T-helper 9 cell (primary cell): ENCODE data around the gene IL4I1.

ENCODE experiments used
- DNase-seq: peaks from one replicate; pipeline ENCODE4 v3.0.0-alpha.2; 2020

Gene IL4I1

GRCh38 chr19:49861541-49862378 is 34.9 kb downstream of the IL4I1 start:
- no peak for DNase-seq

GRCh38 chr19:49861107-49861506 is 35.6 kb downstream of the IL4I1 start:
- no peak for DNase-seq

GRCh38 chr19:49860336-49861102 is 36.2 kb downstream of the IL4I1 start:
- no peak for DNase-seq

- DNase-seq, result no peak
Measured at GRCh38 chr19:49859682-49860335, 36.9 kb downstream of the IL4I1 start.

GRCh38 chr19:49858088-49858985 is 38.4 kb downstream of the IL4I1 start:
- DNase-seq, result no peak

GRCh38 chr19:49857838-49858087 is 38.9 kb downstream of the IL4I1 start:
- DNase-seq, result no peak

GRCh38 chr19:49857061-49857837 is 39.4 kb downstream of the IL4I1 start:
- no peak for DNase-seq

GRCh38 chr19:49856574-49857021 is 40.1 kb downstream of the IL4I1 start:
- no peak for DNase-seq

- no peak for DNase-seq
Measured at GRCh38 chr19:49855676-49856573, 40.8 kb downstream of the IL4I1 start.

GRCh38 chr19:49855277-49855675 is 41.4 kb downstream of the IL4I1 start:
- no peak for DNase-seq

- no peak for DNase-seq
Measured at GRCh38 chr19:49854378-49855263, 42.1 kb downstream of the IL4I1 start.

- no peak for DNase-seq
Measured at GRCh38 chr19:49853852-49854377, 42.8 kb downstream of the IL4I1 start.

- DNase-seq, result no peak
Measured at GRCh38 chr19:49852631-49853126, 44.0 kb downstream of the IL4I1 start.

GRCh38 chr19:49851456-49852259 is 45.0 kb downstream of the IL4I1 start:
- no peak for DNase-seq

GRCh38 chr19:49850487-49851342 is 46.0 kb downstream of the IL4I1 start, which contains the start of gene PTOV1:
TSS of gene PTOV1 (plus strand) at chr19:49851159.
- peak; percentile 87 for DNase-seq

- no peak for DNase-seq
Measured at GRCh38 chr19:49850221-49850486, 46.5 kb downstream of the IL4I1 start.

GRCh38 chr19:49849433-49850220 is 47.1 kb downstream of the IL4I1 start:
- no peak for DNase-seq
